22Rv1 (cell line): ENCODE results near the gene TUBB1.

Source experiments
- H3K27ac ChIP-seq: fragments of 450-650 bp; 2 replicates; pipeline ENCODE4 v1.5.1; 2017
- ZFX ChIP-seq: fragments of 450-650 bp; IDR thresholded peaks from 2 replicates; pipeline ENCODE4 v1.6.1; 2017; ENCODE audit warnings: antibody characterized with exemption, borderline replicate concordance
- TF ChIP-seq, protein P1 (sequence below): fragments of 450-650 bp; IDR thresholded peaks from 2 replicates; pipeline ENCODE4 v1.5.1; 2017; ENCODE audit warnings: mild to moderate bottlenecking

Gene TUBB1

DNA sequence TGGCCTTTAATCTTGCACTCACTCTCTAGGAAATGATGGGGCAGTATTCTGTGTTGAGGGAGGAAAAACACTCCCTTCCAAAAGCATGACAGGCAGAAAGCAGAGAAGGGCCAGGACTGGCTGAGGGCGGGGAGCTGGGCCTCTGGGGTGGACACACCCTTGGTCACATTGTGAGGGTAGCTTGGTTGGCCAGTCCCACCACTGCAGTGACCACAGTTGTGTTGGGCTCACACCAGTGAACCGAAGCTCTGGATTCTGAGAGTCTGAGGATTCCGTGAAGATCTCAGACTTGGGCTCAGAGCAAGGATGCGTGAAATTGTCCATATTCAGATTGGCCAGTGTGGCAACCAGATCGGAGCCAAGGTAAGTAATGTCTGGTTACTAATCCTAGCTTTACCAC is at the start of gene TUBB1:
TUBB1 (plus strand) TSS at position 213 of the 400 bp plus-strand sequence; CDS start at position 307, 94 bp downstream.
- H3K27ac ChIP-seq = no peak within 1 kb of the TSS
- TF ChIP-seq, protein P1, sequence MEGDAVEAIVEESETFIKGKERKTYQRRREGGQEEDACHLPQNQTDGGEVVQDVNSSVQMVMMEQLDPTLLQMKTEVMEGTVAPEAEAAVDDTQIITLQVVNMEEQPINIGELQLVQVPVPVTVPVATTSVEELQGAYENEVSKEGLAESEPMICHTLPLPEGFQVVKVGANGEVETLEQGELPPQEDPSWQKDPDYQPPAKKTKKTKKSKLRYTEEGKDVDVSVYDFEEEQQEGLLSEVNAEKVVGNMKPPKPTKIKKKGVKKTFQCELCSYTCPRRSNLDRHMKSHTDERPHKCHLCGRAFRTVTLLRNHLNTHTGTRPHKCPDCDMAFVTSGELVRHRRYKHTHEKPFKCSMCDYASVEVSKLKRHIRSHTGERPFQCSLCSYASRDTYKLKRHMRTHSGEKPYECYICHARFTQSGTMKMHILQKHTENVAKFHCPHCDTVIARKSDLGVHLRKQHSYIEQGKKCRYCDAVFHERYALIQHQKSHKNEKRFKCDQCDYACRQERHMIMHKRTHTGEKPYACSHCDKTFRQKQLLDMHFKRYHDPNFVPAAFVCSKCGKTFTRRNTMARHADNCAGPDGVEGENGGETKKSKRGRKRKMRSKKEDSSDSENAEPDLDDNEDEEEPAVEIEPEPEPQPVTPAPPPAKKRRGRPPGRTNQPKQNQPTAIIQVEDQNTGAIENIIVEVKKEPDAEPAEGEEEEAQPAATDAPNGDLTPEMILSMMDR = no peak
- no peak for TF ChIP-seq ZFX

DNA sequence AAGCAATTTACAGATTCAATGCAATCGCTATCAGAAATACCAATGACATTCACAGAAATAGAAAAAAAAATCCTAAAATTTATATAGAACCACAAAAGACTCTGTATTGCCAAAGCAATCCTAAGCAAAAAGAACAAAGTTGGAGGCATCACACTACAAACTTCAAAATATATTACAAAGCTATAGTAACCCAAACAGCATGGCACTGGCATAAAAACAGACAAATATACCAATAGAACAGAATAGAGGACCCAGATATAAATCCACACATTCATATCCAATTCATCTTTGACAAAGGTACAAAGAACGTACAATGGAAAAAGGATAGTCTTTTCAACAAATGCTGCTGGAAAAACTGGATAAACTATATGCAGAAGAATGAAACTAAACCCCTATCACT is 49.8 kb upstream of the TUBB1 start:
- TF ChIP-seq, protein P1 = no peak
- no peak for TF ChIP-seq ZFX

DNA sequence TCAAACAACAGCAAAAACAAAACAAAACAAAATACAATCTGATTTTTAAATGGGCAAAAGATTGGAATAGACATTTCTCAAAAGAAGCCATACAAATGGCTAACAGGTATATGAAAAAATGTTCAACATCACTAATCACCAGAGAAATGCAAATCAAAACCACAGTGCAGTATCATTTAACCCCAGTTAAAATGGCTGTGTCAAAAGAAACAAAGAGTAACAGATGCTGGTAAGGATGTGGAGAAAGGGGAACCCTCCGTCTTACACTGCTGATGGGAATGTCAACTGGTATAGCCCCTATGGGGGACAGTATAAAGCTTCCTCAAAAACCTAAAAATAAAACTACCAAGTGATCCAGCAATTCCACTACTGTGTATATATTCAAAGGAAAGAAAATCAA is 49.1 kb upstream of the TUBB1 start:
- no peak overlapping the region for H3K27ac ChIP-seq
- TF ChIP-seq, protein P1 = no peak
- no peak for TF ChIP-seq ZFX

More for the DNA sequence above, 49.8 kb upstream of the TUBB1 start:
- no peak overlapping the region for H3K27ac ChIP-seq

DNA sequence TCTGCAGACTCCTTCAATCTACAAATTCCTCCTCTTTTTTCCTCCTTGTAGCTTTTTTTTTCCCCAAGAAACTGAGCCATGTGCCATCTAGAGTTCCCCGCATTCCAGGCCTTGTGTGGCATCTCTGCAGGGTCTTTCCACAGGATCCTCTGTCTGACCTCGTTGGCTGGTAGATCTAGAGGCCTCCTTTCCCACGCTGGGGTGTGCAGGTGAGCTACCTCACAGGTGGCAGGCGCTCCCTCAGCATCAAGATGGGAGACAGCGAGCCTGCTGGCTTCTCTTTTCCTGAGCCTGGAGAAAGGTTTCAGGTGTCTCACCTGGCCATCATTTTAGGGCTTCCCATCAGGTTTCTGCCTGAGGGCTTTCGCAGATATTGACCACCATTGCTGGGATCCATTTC is 47.8 kb upstream of the TUBB1 start:
- no peak overlapping the region for H3K27ac ChIP-seq
- TF ChIP-seq, protein P1 = no peak
- TF ChIP-seq ZFX = no peak

DNA sequence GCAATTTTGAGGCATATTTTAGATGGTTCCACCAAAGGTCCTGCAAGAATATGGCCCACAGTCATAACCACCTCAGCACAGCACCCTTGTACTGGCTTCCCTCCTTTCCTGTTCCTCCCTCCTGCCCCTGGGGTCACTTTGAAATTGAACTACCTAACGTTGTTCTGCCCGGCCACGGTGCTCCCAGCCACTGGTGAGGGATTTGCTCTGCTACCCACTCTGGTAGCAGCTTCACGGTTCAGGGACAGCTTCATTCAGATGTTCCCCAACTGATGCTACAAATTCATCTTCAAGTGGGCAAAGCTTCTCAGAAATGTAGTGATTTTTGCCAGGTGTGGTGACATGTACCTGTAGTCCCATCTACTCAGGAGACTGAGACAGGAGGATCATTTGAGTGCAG is 46.0 kb upstream of the TUBB1 start:
- TF ChIP-seq, protein P1 = no peak
- no peak for TF ChIP-seq ZFX
- H3K27ac ChIP-seq = no peak overlapping the region

DNA sequence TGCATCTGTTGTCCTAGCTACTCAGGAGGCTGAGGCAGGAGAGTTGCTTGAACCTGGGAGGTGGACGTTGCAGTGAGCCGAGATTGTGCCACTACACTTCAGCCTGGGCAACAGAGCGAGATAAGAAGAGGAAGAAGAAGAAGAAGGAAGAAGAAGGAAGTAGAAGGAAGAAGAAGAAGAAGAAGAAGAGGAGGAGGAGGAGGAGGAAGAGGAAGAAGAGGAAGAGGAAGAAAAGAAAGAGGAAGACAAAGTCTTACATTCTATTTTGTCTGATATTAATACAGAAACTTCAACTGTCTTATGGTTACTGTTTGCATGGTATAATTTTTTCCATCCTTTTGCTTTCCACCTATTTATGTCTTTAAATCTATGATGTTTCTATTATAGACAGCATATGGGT is 45.4 kb upstream of the TUBB1 start:
- TF ChIP-seq ZFX = no peak
- no peak overlapping the region for H3K27ac ChIP-seq

DNA sequence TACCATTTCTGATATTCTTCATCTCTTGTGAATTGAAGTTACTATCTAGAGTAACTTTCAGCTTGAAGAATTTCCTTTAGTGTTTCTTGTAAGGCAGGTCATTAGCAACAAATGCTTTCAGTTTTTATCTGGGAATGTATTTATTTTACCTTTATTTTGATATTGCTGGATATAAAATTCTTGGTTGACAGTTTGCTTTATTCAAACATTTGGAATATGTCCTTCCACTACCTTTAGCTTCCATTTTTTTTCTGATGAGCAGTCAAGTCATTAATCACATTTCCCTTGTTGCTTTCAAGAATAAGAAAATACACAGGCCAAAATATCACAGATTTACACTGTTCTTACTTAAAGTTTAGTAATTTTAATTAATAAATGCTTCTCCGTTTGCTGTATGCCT is 43.9 kb upstream of the TUBB1 start:
- no peak overlapping the region for H3K27ac ChIP-seq
- TF ChIP-seq, protein P1 = no peak
- no peak for TF ChIP-seq ZFX

DNA sequence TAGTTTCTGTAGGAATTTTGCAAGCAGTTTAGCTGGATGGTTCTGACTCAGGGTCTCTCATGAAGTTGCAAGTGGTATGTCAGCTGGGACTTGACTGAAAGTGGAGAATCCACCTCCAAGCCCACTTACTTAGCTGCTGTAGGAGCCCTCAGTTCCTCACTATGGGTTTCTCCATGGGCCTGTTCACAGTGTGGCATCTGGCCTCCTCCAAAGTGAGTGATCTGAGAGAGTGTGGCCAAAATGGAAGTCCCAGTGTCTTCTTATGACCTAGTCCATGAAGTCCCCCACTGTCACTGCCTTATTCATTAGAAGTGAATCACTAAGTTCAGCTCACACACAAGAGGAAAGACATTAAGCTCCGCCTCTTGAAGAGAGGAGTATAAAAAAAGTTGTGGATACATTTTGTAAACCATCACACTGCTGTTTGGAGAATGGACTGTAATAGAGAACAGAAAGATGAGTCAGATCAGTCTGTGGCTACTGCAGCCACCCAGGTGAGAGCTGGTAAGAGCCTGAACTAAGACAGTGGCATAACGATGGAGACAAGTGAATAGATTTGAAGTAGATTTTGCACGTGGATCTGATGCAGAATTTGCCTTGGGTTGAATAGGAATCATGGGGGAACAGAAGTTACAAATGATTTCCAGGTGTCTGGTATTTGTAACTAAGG is 43.0 kb upstream of the TUBB1 start:
- no peak for TF ChIP-seq ZFX
- TF ChIP-seq, protein P1 = no peak
- no peak overlapping the region for H3K27ac ChIP-seq
